HG03460 (cell line): ENCODE measurements around the gene ACSL6.

ENCODE experiments used
- ATAC-seq: cut with Tn5 transposase; IDR thresholded peaks from one replicate; pipeline ENCODE4 v1.9.1; 2021; ENCODE audit not compliant: unreplicated experiment

ACSL6 gene

GRCh38 chr5:132001647-132002561 is 9.6 kb downstream of the ACSL6 start:
- no peak for ATAC-seq

GRCh38 chr5:132000677-132001453 is 10.6 kb downstream of the ACSL6 start:
- no peak for ATAC-seq

- no peak for ATAC-seq
These were observed 11.3 kb downstream of the ACSL6 start for GRCh38 chr5:132000241-132000490.

GRCh38 chr5:131999441-132000240 is 11.8 kb downstream of the ACSL6 start:
- ATAC-seq = no peak

- ATAC-seq = no peak
These were observed 12.4 kb downstream of the ACSL6 start for GRCh38 chr5:131999041-131999440.

- no peak for ATAC-seq
These were observed 12.9 kb downstream of the ACSL6 start for GRCh38 chr5:131998431-131999040.

- ATAC-seq = no peak
These were observed 13.7 kb downstream of the ACSL6 start for GRCh38 chr5:131997727-131998117.

- ATAC-seq = no peak
These were observed 14.3 kb downstream of the ACSL6 start for GRCh38 chr5:131997026-131997726.

- no peak for ATAC-seq
These were observed 15.0 kb downstream of the ACSL6 start for GRCh38 chr5:131996210-131997025.

- ATAC-seq = no peak
These were observed 16.8 kb downstream of the ACSL6 start for GRCh38 chr5:131994533-131995226.

GRCh38 chr5:131994090-131994489 is 17.4 kb downstream of the ACSL6 start:
- no peak for ATAC-seq

GRCh38 chr5:131993676-131994075 is 17.8 kb downstream of the ACSL6 start:
- ATAC-seq = no peak

GRCh38 chr5:131992370-131992769 is 19.1 kb downstream of the ACSL6 start:
- no peak for ATAC-seq

- ATAC-seq = no peak
These were observed 19.7 kb downstream of the ACSL6 start for GRCh38 chr5:131991593-131992324.

GRCh38 chr5:131990716-131991115 is 20.7 kb downstream of the ACSL6 start:
- no peak for ATAC-seq

GRCh38 chr5:131988601-131989000 is 22.9 kb downstream of the ACSL6 start:
- ATAC-seq = no peak

- no peak for ATAC-seq
These were observed 24.2 kb downstream of the ACSL6 start for GRCh38 chr5:131987251-131987650.

- ATAC-seq = no peak
These were observed 25.1 kb downstream of the ACSL6 start for GRCh38 chr5:131986161-131986912.
